ENCODE data around the gene KIRREL3. TPM values are rescaled to one million over a fixed set of nuclear protein-coding genes. Genes with fewer than 3 reads are reported as not detected.

The KIRREL3 gene
- total and polyA plus RNA-seq, 5 donors = 0.74 to 1.2 (median 1.0) TPM

GRCh38 chr11:126843096-126843495 lies 157.5 kb downstream of the KIRREL3 start:
- H3K27ac ChIP-seq (ENCODE audit: low read length) = no peak overlapping the region
- H3K9me3 ChIP-seq (ENCODE audit: control insufficient read depth, low read length) = no peaks in the 10 kb centered on the region
- no peaks in the 10 kb centered on the region for H3K4me1 ChIP-seq (ENCODE audit: control insufficient read depth, insufficient read depth, low read length)
- no peaks in the 10 kb centered on the region for H3K27me3 ChIP-seq (ENCODE audit: control insufficient read depth, insufficient read depth)
- intact Hi-C loops (cut with DNase I) = no loop called here
- ATAC-seq = no peak
- DNase-seq = no peak
- no peak overlapping the region for H3K4me3 ChIP-seq (ENCODE audit: low read length)
- 78% methylated on average over 5 of the region's 5 CpGs for WGBS

GRCh38 chr11:126841999-126842398 lies 158.6 kb downstream of the KIRREL3 start:
- WGBS = 75% methylated on average over 6 of the region's 6 CpGs
- Histone ChIP-seq H3K27me3 (ENCODE audit: control insufficient read depth, insufficient read depth) (no peaks in the 10 kb centered on the region), H3K4me3 (ENCODE audit: low read length) (no peak overlapping the region), H3K27ac (ENCODE audit: low read length) (no peak overlapping the region), H3K4me1 (ENCODE audit: control insufficient read depth, insufficient read depth, low read length) (no peaks in the 10 kb centered on the region), H3K9me3 (ENCODE audit: control insufficient read depth, low read length) (no peaks in the 10 kb centered on the region)
- no peak for DNase-seq
- no peak for ATAC-seq
- intact Hi-C loops (cut with DNase I) = no loop called here

- Histone ChIP-seq H3K27ac (ENCODE audit: low read length) (no peak overlapping the region), H3K9me3 (ENCODE audit: control insufficient read depth, low read length) (no peaks in the 10 kb centered on the region)
- DNase-seq = no peak
Observed at GRCh38 chr11:126840975-126841374, 159.6 kb downstream of the KIRREL3 start.

GRCh38 chr11:126840201-126840886 lies 160.2 kb downstream of the KIRREL3 start:
- Histone ChIP-seq H3K4me1 (ENCODE audit: control insufficient read depth, insufficient read depth, low read length) (no peaks in the 10 kb centered on the region), H3K9me3 (ENCODE audit: control insufficient read depth, low read length) (no peaks in the 10 kb centered on the region), H3K27me3 (ENCODE audit: control insufficient read depth, insufficient read depth) (no peaks in the 10 kb centered on the region), H3K27ac (ENCODE audit: low read length) (no peak overlapping the region), H3K4me3 (ENCODE audit: low read length) (no peak overlapping the region)
- intact Hi-C loops (cut with DNase I) = no loop called here
- DNase-seq (no peak), ATAC-seq (no peak)
- WGBS = 76% methylated on average over 7 of the region's 7 CpGs

More at GRCh38 chr11:126840975-126841374, 159.6 kb downstream of the KIRREL3 start:
- ATAC-seq = no peak
- H3K4me3 ChIP-seq (ENCODE audit: low read length) = no peak overlapping the region
- intact Hi-C loops (cut with DNase I) = no loop called here
- no peaks in the 10 kb centered on the region for H3K27me3 ChIP-seq (ENCODE audit: control insufficient read depth, insufficient read depth)
- WGBS = 89% methylated on average over 3 of the region's 3 CpGs
- no peaks in the 10 kb centered on the region for H3K4me1 ChIP-seq (ENCODE audit: control insufficient read depth, insufficient read depth, low read length)

GRCh38 chr11:126839496-126839895 lies 161.1 kb downstream of the KIRREL3 start:
- no peak overlapping the region for H3K27ac ChIP-seq (ENCODE audit: low read length)
- 65% methylated on average over 7 of the region's 7 CpGs for WGBS
- no peaks in the 10 kb centered on the region for H3K9me3 ChIP-seq (ENCODE audit: control insufficient read depth, low read length)
- no peak for ATAC-seq
- no peaks in the 10 kb centered on the region for H3K27me3 ChIP-seq (ENCODE audit: control insufficient read depth, insufficient read depth)
- H3K4me1 ChIP-seq (ENCODE audit: control insufficient read depth, insufficient read depth, low read length) = peaks cover 2% of the 10 kb centered on the region
- no peak overlapping the region for H3K4me3 ChIP-seq (ENCODE audit: low read length)
- intact Hi-C loops (cut with DNase I) = no loop called here
- DNase-seq = no peak

- DNase-seq = no peak
- no peaks in the 10 kb centered on the region for H3K9me3 ChIP-seq (ENCODE audit: control insufficient read depth, low read length)
- intact Hi-C loops (cut with DNase I) = no loop called here
- H3K4me3 ChIP-seq (ENCODE audit: low read length) = no peak overlapping the region
- H3K27me3 ChIP-seq (ENCODE audit: control insufficient read depth, insufficient read depth) = no peaks in the 10 kb centered on the region
- ATAC-seq = no peak
- peaks cover 3% of the 10 kb centered on the region for H3K4me1 ChIP-seq (ENCODE audit: control insufficient read depth, insufficient read depth, low read length)
- 84% methylated on average over 5 of the region's 5 CpGs for WGBS
- no peak overlapping the region for H3K27ac ChIP-seq (ENCODE audit: low read length)
Observed at GRCh38 chr11:126838779-126839178, 161.8 kb downstream of the KIRREL3 start.

GRCh38 chr11:126837581-126837980 lies 163.0 kb downstream of the KIRREL3 start:
- H3K9me3 ChIP-seq (ENCODE audit: control insufficient read depth, low read length) = no peaks in the 10 kb centered on the region
- H3K4me3 ChIP-seq (ENCODE audit: low read length) = no peak overlapping the region
- peaks cover 3% of the 10 kb centered on the region for H3K4me1 ChIP-seq (ENCODE audit: control insufficient read depth, insufficient read depth, low read length)
- intact Hi-C loops (cut with DNase I) = no loop called here
- DNase-seq = no peak
- no peak for ATAC-seq
- no peaks in the 10 kb centered on the region for H3K27me3 ChIP-seq (ENCODE audit: control insufficient read depth, insufficient read depth)
- 78% methylated on average over 3 of the region's 3 CpGs for WGBS
- H3K27ac ChIP-seq (ENCODE audit: low read length) = no peak overlapping the region

GRCh38 chr11:126834573-126834972 lies 166.0 kb downstream of the KIRREL3 start:
- Histone ChIP-seq H3K4me3 (ENCODE audit: low read length) (no peak overlapping the region), H3K27me3 (ENCODE audit: control insufficient read depth, insufficient read depth) (no peaks in the 10 kb centered on the region), H3K9me3 (ENCODE audit: control insufficient read depth, low read length) (no peaks in the 10 kb centered on the region), H3K4me1 (ENCODE audit: control insufficient read depth, insufficient read depth, low read length) (peaks cover 3% of the 10 kb centered on the region), H3K27ac (ENCODE audit: low read length) (no peak overlapping the region)
- WGBS = 87% methylated on average over 8 of the region's 8 CpGs
- intact Hi-C loops (cut with DNase I) = no loop called here
- ATAC-seq = peak in 1 of 2 donors; percentile 47
- DNase-seq = no peak

- ATAC-seq = peak in 1 of 2 donors; percentile 92
- no peak for DNase-seq
- H3K27ac ChIP-seq (ENCODE audit: low read length) = no peak overlapping the region
- intact Hi-C loops (cut with DNase I) = no loop called here
- no peaks in the 10 kb centered on the region for H3K27me3 ChIP-seq (ENCODE audit: control insufficient read depth, insufficient read depth)
- WGBS = 68% methylated on average over 5 of the region's 5 CpGs
- H3K4me1 ChIP-seq (ENCODE audit: control insufficient read depth, insufficient read depth, low read length) = peaks cover 3% of the 10 kb centered on the region
- H3K9me3 ChIP-seq (ENCODE audit: control insufficient read depth, low read length) = no peaks in the 10 kb centered on the region
- H3K4me3 ChIP-seq (ENCODE audit: low read length) = no peak overlapping the region
Observed at GRCh38 chr11:126834149-126834548, 166.4 kb downstream of the KIRREL3 start.

GRCh38 chr11:126833065-126833464 lies 167.5 kb downstream of the KIRREL3 start:
- WGBS = 96% methylated on average over 1 of the region's 1 CpG

GRCh38 chr11:126832387-126832786 lies 168.2 kb downstream of the KIRREL3 start:
- WGBS = 89% methylated on average over 6 of the region's 6 CpGs
- ATAC-seq (no peak), DNase-seq (no peak)
- Histone ChIP-seq H3K4me3 (ENCODE audit: low read length) (no peak overlapping the region), H3K9me3 (ENCODE audit: control insufficient read depth, low read length) (no peaks in the 10 kb centered on the region), H3K27ac (ENCODE audit: low read length) (no peak overlapping the region), H3K27me3 (ENCODE audit: control insufficient read depth, insufficient read depth) (no peaks in the 10 kb centered on the region), H3K4me1 (ENCODE audit: control insufficient read depth, insufficient read depth, low read length) (peaks cover 3% of the 10 kb centered on the region)
- intact Hi-C loops (cut with DNase I) = no loop called here

More at GRCh38 chr11:126833065-126833464, 167.5 kb downstream of the KIRREL3 start:
- ATAC-seq (no peak), DNase-seq (no peak)
- H3K4me1 ChIP-seq (ENCODE audit: control insufficient read depth, insufficient read depth, low read length) = peaks cover 3% of the 10 kb centered on the region
- intact Hi-C loops (cut with DNase I) = no loop called here
- no peak overlapping the region for H3K4me3 ChIP-seq (ENCODE audit: low read length)
- H3K27ac ChIP-seq (ENCODE audit: low read length) = no peak overlapping the region
- no peaks in the 10 kb centered on the region for H3K27me3 ChIP-seq (ENCODE audit: control insufficient read depth, insufficient read depth)
- H3K9me3 ChIP-seq (ENCODE audit: control insufficient read depth, low read length) = no peaks in the 10 kb centered on the region

Data from right cardiac atrium (tissue), 5 donors.